Psoas muscle (tissue), 8 donors: ENCODE results near the gene ATAD3C. TPM values are rescaled to one million over a fixed set of nuclear protein-coding genes. Genes with fewer than 3 reads are reported as not detected.
"Not testable (repeated sequence)": the region's sequence is repeated elsewhere in the genome, so short reads cannot be mapped to it uniquely, and the experiment has no call there.

ENCODE experiments used
- ATAC-seq, 4 donors: fragments of 200-7000 bp; cut with Tn5 transposase; one replicate each; pipeline ENCODE4 v1.9.1; 2020; ENCODE audit warnings: moderate library complexity in 3 of 4, mild to moderate bottlenecking in 2 of 4
- DNase-seq, 2 donors: peaks; one replicate each; pipeline ENCODE4 v3.0.0-alpha.2; 2020
- H3K27ac ChIP-seq: fragments of 200-600 bp; one replicate; pipeline ENCODE4 v1.8.0; 2022
- H3K27me3 ChIP-seq, 3 donors: fragments of 200-600 bp in 1 of 3; one replicate each; pipeline versions ENCODE4 v1.6.1 to v1.8.0; 2013 to 2022; ENCODE audit warnings: low read length in 2 of 3, mild to moderate bottlenecking in 2 of 3, moderate library complexity in 1 of 3; ENCODE audit not compliant: insufficient read depth in 3 of 3
- H3K36me3 ChIP-seq, 2 donors: fragments of 200-600 bp in 1 of 2; one replicate each; pipeline versions ENCODE4 v1.6.1 to v1.8.0; 2013 to 2022; ENCODE audit warnings: low read depth in 1 of 2, mild to moderate bottlenecking in 1 of 2, moderate library complexity in 1 of 2; ENCODE audit not compliant: insufficient read depth in 1 of 2
- H3K4me1 ChIP-seq: fragments of 200-600 bp; one replicate; pipeline ENCODE4 v1.8.0; 2022
- H3K4me3 ChIP-seq: fragments of 200-600 bp; one replicate; pipeline ENCODE4 v1.8.0; 2022; ENCODE audit warnings: mild to moderate bottlenecking
- H3K9me3 ChIP-seq: fragments of 200-600 bp; one replicate; pipeline ENCODE4 v1.8.0; 2022
- whole genome bisulfite sequencing, 3 donors: extraction: QIAGEN DNeasy Blood & Tissue Kit; methylation state at CpG; one replicate each; pipeline versions ENCODE4 v1.1.6 to v1.1.7; 2013; 5-methylcytosine and 5-hydroxymethylcytosine counted together
- intact Hi-C, 2 donors: fragments of 100-400 bp; cut with DNase I; formaldehyde crosslinking; loops; one replicate each; pipeline versions ENCODE4 v1.11.0 to v1.14.2; 2022
- polyA plus RNA-seq, 3 donors: library from polyadenylated mRNA; stranded (reverse); fragments of 200-250 nt; gene quantifications; one replicate each; pipeline ENCODE4 v1.2.3, GENCODE V29; 2013
- total RNA-seq, 4 donors: library from RNA; stranded (reverse); fragmentation: NEBNext Ultra II Directional in 2 of 4; extraction: Animal tissue kit (Norgen Biotek cat#: 25700) in 2 of 4; gene quantifications; one replicate each; pipeline versions ENCODE4 v1.2.1 to v1.2.4, GENCODE V29; 2021 to 2023
- TF ChIP-seq, protein P1 (sequence below): fragments of 200-600 bp; IDR thresholded peaks from one replicate; pipeline ENCODE4 v1.8.0; 2022; ENCODE audit warnings: antibody characterized with exemption
- donor health status: healthy with polysubstance abuse.
- donor health status: DM: no; HTN: no; CAD: no; lungs with moderate emphysema.
- donor health status: Bipolar disorder and iron deficiency.
- donor health status: healthy.
- donor health status: DM: yes; HTN: yes; CAD: no.
- donor health status: DM: no; HTN: no; CAD: no.
- donor health status: DM: no; HTN: no; CAD: no.
- donor health status: DM: yes; HTN: yes; CAD: no.

Gene ATAD3C
- total and polyA plus RNA-seq, 7 donors = 0.12 to 0.99 (median 0.55) TPM

DNA sequence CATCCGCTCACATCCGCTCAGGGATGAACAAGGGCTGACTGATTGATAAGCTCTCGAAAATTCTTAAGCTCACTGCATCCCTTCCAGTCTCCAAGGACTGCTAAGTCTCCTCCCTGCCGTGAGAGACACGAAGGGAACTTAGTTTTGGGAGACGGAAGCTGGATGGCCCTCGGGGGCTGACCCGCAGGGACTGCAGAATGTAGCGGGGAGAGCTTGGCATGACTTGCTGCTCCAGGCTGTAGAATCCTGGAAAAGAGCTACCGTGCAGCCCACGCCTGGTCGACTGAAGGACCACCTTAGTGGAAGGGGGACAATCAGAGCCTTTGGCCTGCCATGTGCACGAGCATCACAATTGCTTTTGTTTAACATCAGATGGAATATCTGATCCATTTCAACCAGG, 33.7 kb upstream of the ATAD3C start:
- TF ChIP-seq, protein P1, sequence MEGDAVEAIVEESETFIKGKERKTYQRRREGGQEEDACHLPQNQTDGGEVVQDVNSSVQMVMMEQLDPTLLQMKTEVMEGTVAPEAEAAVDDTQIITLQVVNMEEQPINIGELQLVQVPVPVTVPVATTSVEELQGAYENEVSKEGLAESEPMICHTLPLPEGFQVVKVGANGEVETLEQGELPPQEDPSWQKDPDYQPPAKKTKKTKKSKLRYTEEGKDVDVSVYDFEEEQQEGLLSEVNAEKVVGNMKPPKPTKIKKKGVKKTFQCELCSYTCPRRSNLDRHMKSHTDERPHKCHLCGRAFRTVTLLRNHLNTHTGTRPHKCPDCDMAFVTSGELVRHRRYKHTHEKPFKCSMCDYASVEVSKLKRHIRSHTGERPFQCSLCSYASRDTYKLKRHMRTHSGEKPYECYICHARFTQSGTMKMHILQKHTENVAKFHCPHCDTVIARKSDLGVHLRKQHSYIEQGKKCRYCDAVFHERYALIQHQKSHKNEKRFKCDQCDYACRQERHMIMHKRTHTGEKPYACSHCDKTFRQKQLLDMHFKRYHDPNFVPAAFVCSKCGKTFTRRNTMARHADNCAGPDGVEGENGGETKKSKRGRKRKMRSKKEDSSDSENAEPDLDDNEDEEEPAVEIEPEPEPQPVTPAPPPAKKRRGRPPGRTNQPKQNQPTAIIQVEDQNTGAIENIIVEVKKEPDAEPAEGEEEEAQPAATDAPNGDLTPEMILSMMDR = no peak

DNA sequence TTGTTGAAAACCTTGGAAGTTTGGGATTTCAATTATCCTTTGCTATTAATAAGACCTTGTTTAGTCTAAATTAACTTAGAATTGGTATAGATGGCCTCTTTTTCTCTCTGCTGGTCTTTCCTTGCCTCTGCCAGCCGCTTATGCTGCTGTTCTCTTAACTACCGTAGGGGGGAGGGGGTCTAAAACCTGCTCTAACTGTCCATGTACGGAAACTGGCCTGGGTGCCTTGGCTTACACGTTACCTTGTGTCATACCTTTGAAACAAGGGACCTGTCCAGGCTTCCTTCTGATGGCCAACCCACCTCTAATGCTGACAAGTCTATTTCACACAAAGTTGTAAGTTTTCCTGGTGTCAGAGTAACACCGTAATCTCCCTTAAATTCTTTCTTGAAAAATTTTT, 32.1 kb upstream of the ATAD3C start:
- not testable (repeated sequence) for DNase-seq, ATAC-seq
- 72 to 94% (median 72%) methylated on average over 5 of the region's 5 CpGs for WGBS, 3 donors

More for the DNA sequence above, 33.7 kb upstream of the ATAD3C start:
- peak in 1 of 2 donors; percentile 35 for DNase-seq
- Histone ChIP-seq H3K27me3 (no peaks in the 10 kb centered on the region), H3K9me3 (no peaks in the 10 kb centered on the region), H3K27ac (no peak overlapping the region), H3K4me1 (no peaks in the 10 kb centered on the region), H3K36me3 (no peaks in the 10 kb centered on the region), H3K4me3 (no peak overlapping the region)
- whole genome bisulfite sequencing, 3 donors = 65 to 74% (median 71%) methylated on average over 13 of the region's 13 CpGs
- intact Hi-C loops = no loop called here
- ATAC-seq = no peak

DNA sequence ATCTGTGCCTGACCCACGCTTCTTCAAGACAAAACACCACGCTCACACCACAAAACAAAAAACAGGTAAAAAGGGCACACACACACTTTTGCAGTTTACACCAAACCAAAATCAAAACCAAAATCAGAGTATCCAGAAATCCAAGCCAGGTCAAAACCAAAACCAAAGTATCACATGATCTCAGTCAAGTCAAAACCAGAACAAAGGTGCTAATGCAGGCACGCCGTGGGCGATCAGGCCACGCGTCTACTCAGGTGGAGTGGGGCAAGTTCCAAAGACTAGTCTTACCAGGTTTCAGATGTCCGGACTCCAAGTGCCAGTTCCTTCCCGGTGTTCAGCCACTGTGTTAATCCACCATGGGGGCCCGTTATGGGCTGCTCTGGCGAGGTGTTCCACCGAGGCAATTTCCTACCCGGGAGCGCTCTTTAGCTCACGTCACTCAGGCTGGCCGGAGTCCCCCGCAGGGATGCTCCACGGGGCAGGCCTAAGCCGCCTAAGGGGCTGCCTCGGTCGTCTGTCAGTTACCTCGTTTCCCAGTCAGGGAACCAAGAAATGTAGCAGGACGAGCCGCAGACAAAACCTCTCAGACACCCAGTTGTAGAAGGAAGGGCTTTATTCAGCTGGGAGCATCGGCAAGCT, 31.5 kb upstream of the ATAD3C start:
- H3K27ac ChIP-seq, H3K9me3 ChIP-seq, H3K4me3 ChIP-seq, H3K4me1 ChIP-seq, DNase-seq, intact Hi-C loops, H3K27me3 ChIP-seq, H3K36me3 ChIP-seq, ATAC-seq: not testable (repeated sequence)
- WGBS, 3 donors = 67 to 75% (median 71%) methylated on average over 25 of the region's 25 CpGs

More for the DNA sequence above, 32.1 kb upstream of the ATAD3C start:
- intact Hi-C loops, H3K27me3 ChIP-seq, H3K4me3 ChIP-seq, H3K36me3 ChIP-seq, H3K9me3 ChIP-seq, H3K27ac ChIP-seq, H3K4me1 ChIP-seq: not testable (repeated sequence)

DNA sequence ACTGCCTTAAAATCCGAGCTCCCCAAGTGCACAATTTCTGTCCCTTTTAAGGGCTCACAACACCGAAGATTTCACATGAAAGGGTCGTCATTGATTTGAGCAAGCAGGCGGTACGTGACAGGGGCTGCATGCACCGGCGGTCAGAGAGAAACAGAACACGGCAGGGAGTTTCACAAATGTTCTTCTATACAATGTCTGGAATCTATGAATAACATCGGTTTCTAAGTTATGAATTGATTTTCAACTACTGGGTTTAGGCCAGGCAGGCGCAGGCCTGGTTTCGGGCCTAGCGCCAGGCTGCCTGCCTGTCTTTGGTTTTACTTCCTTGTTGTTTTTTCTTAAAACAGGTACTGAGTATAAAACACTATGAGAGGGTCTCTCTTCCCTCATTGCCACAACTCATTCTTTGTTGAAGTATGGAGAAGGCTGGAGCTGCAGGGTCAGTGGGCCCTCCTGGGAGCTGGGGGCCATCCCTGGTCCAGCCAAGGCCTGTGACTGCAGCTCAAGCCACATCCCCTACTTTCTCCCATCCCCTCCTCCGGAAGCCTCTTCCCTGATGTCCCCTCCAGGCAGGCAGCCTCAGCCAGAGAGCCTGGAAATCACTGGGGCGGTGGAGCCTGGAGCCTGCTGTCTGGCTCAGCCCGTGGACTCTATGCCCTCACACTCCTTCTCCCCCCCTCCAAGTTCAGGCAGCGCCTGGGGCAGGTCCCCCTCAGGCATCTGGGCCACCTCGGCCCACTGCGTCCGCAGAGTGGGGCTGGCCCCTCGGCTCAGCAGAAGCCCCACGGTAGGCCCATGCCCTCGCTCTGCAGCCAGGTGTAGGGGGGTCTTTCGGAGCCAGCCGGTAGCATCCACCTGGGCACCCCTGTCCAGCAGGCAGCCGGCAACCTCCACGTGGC, 30.8 kb upstream of the ATAD3C start:
- intact Hi-C loops = no loop called here
- Histone ChIP-seq H3K4me1 (no peaks in the 10 kb centered on the region), H3K36me3 (no peaks in the 10 kb centered on the region), H3K9me3 (no peaks in the 10 kb centered on the region), H3K27me3 (no peaks in the 10 kb centered on the region), H3K27ac (no peak overlapping the region), H3K4me3 (no peak overlapping the region)
- DNase-seq (no peak), ATAC-seq (peak in 3 of 4 donors; percentile 10 to 38 (median 22))
- TF ChIP-seq, protein P1 = no peak
- 85 to 93% (median 88%) methylated on average over 23 to 26 of the region's 26 CpGs for WGBS, 3 donors

DNA sequence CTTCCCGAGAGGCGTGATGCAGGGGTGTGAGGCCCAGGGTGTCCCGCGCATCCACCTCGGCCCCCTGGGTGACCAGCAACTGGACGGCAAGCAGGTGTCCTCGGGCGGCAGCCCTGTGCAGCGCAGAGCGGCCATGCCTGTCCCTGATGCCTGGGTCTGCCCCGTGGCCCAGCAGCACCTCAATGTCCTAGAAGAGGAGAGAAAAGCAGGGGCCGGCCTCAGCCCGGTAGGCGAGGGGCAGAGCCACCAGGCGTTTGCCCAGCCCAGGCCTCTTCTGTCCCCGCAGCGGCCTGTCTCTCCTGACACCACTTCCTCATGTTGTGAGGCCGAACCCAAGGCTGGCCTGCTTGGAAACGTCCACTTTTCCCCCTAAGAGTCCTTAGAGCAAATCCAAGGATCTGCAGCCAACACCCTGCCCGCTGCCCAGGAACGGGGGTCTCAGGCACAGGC, 30.1 kb upstream of the ATAD3C start:
- WGBS, 3 donors = 74 to 83% (median 82%) methylated on average over 20 to 21 of the region's 21 CpGs
- TF ChIP-seq, protein P1 = no peak
- Histone ChIP-seq H3K4me1 (no peaks in the 10 kb centered on the region), H3K4me3 (peak overlapping the region; percentile 65), H3K27me3 (no peaks in the 10 kb centered on the region), H3K27ac (peak overlapping the region; percentile 50), H3K36me3 (no peaks in the 10 kb centered on the region), H3K9me3 (no peaks in the 10 kb centered on the region)
- intact Hi-C loops = no loop called here
- DNase-seq (no peak), ATAC-seq (peak; percentile 11 to 40 (median 15))
